GM19043 (cell line): ENCODE data around the gene TMED1.
"Not testable (repeated sequence)": the region's sequence is repeated elsewhere in the genome, so short reads cannot be mapped to it uniquely, and the experiment has no call there.

Experiments
- ATAC-seq: cut with Tn5 transposase; IDR thresholded peaks from one replicate; pipeline ENCODE4 v1.9.1; 2021; ENCODE audit warnings: low read depth; ENCODE audit not compliant: unreplicated experiment

Gene TMED1

GRCh38 chr19:10863107-10863717 is 27.2 kb upstream of the TMED1 start:
- no peak for ATAC-seq

- ATAC-seq = no peak
Observed at GRCh38 chr19:10862561-10863106, 26.6 kb upstream of the TMED1 start.

GRCh38 chr19:10861103-10861651 is 25.2 kb upstream of the TMED1 start:
- ATAC-seq = no peak

- no peak for ATAC-seq
Observed at GRCh38 chr19:10858204-10858828, 22.3 kb upstream of the TMED1 start.

- ATAC-seq = not testable (repeated sequence)
Observed at GRCh38 chr19:10856899-10857298, 20.9 kb upstream of the TMED1 start.

- ATAC-seq = no peak
Observed at GRCh38 chr19:10855879-10856522, 20.0 kb upstream of the TMED1 start.

GRCh38 chr19:10854350-10855089 is 18.5 kb upstream of the TMED1 start:
- ATAC-seq = no peak

- ATAC-seq = no peak
Observed at GRCh38 chr19:10852941-10853340, 16.9 kb upstream of the TMED1 start.

- no peak for ATAC-seq
Observed at GRCh38 chr19:10852098-10852800, 16.2 kb upstream of the TMED1 start.

- ATAC-seq = no peak
Observed at GRCh38 chr19:10850631-10851030, 14.6 kb upstream of the TMED1 start.

GRCh38 chr19:10848230-10848856 is 12.3 kb upstream of the TMED1 start, which contains the start of gene C19orf38:
Gene C19orf38 (plus strand): TSS chr19:10848415. CDS start chr19:10848509, 94 bp downstream.
- no peak for ATAC-seq

- no peak for ATAC-seq
Observed at GRCh38 chr19:10846500-10847202, 10.6 kb upstream of the TMED1 start.

GRCh38 chr19:10842788-10843187 is 6.8 kb upstream of the TMED1 start:
- no peak for ATAC-seq

- no peak for ATAC-seq
Observed at GRCh38 chr19:10839114-10840050, 3.4 kb upstream of the TMED1 start.

- no peak for ATAC-seq
Observed at GRCh38 chr19:10838377-10838776, 2.4 kb upstream of the TMED1 start.

- ATAC-seq = not testable (repeated sequence)
Observed at GRCh38 chr19:10837649-10838048, 1.6 kb upstream of the TMED1 start.

- ATAC-seq = no peak
Observed at GRCh38 chr19:10836479-10837330, 693 bp upstream of the TMED1 start.
